Measurements from ENCODE around the gene GAS5. TPM values are rescaled to one million over a fixed set of nuclear protein-coding genes. Genes with fewer than 3 reads are reported as not detected.
"Not testable (repeated sequence)": the region's sequence is repeated elsewhere in the genome, so short reads cannot be mapped to it uniquely, and the experiment has no call there.

Gene GAS5
- total RNA-seq, 1 experiment from 2014 or later: 341 TPM

DNA sequence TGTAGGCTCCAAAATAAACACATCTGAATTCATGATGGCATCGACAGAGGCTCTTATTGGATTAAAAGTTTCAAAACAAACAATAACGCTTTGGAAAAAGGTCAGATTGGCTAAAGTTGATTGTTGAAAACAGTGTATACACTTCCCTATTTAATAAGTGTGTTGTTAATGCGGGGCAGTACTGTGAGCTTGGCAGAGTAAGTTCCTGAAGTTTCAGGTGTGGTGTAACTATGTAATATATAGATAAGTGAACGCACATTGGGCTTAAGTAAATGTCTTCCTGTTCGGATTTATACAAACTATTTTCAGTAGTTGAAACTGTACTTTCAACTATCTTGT, 1.2 kb upstream of the GAS5 start:
- no peak for DNase-seq (ENCODE audit: low spot score)

DNA sequence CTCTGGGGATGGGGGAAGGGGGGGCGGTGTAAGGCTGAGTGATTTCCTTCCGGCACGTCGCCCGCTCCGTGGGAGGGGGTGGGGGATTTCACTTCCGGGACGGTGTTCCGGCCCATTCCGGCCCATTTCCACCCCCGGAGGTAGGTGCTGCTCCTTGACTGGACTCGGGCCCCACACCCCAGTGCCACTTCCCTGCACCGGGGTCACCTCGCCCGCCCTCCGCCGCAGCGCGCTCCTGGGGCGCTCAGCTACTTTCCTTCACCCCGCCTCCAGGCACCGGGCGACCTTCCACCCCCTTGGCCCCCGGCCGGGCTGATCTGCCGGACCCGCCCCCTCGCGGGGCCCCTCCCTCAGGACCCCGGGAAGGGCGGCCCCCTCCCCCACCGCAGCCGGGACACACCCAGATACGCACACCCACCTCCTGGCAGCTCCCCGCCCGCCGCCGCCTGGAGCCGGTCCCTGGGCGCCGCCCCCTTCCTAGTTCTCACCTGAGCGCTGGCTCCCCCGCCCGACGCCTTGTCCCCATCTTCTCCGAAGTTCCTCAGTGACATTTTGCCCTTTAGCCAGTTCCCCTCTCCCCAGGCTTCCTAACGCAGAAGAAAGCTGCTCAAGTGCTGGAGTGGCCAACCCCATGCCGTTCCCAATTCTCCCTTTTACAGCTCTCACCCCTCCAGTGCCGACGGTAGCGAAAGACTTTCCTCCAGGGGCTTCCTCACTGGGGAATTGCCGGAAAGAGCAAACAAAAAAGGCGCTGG, 654 bp upstream of the GAS5 start, which contains the start of gene ZBTB37:
Gene ZBTB37, plus strand, starts transcription at position 115 of the 755 bp plus-strand sequence. CDS start 1,846 bp downstream, outside the sequence.
- DNase-seq (ENCODE audit: low spot score): peak; percentile 74

DNA sequence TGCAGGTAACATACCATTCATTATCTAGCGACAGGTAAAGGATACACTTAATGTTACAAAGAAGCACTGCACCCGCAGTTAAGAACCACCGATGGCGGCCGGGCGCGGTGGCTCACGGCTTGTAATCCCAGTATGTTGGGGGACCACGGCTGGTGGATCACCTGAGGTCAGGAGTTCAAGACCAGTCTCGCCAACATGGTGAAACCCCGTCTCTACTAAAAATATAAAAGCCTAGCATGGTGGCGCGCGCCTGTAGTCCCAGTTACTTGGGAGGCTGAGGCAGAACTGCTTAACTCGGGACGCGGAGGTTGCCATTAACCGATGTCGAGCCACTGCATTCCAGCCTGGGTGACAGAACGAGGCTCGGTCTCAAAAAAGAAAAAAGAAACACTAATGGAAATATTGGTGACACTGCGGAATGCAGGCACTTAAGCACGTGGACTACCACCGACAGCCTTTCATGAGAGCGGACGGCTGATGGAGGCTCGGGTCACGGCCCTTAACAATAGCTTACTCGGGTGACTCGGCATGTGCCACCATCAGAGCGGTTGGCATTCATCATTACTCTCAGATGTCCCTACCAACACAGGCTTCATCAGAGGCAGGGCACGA, 542 bp downstream of the GAS5 start:
- DNase-seq (ENCODE audit: low spot score): no peak

DNA sequence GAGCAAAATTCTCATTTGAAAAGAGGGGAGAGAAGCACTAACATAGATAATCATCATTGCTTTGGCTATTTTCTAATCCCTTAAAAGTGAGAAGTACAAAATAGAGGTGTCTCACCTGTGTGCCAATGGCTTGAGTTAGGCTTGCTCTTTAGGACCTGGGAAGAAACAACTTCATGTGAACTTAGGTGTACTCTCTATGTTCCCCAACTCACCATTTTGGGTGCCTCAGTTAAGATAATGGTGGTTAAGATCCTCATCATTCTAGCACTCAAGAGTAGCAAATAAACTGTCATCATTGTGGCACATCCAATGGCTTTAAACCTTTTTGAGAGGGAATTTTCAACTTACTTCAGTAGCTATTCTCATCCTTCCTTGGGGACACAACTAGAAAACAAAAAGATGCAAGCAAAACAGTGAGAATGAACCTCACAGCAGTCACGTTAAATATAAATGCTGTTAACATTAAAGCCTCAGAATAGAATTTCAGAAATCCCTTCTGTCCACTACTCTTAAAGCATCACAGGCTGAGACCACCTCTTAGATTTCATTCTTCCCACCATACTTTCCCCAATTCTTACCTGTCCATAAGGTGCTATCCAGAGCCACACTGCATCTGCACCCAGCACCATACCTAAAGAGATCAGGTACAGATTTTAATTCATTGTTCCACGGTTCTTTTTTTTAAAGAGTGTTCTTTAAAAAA, 1.2 kb downstream of the GAS5 start:
- no peak for DNase-seq (ENCODE audit: low spot score)

DNA sequence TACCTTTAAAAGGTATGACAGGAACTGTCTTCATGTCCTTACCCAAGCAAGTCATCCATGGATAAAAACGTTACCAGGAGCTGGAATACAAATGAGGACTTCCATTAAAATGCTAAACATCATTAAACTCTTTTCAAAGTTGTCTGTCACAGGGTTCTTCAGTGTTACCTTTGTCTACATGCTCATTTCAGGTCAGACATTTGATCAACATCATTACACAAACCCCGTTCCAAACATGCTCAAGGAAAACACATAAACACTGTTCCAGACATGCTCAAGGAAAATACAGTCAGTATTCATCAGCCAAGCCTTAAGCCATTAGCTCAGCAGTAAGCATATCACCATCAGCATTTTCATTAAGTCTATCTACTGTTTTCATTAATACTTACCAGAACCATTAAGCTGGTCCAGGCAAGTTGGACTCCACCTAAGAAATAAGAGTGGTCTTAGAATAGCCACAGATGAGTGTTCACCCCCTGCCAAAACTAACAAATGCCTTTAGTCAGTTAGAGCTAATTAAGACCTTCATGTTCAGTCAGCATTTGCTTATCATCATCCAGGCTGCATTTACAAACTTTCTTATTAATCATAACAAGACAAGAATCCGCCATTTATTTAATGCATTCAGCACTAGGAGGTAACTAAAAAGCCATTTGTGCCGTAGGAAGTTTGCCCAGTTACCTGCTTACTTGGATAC, 2.2 kb downstream of the GAS5 start:
- DNase-seq (ENCODE audit: low spot score): no peak

DNA sequence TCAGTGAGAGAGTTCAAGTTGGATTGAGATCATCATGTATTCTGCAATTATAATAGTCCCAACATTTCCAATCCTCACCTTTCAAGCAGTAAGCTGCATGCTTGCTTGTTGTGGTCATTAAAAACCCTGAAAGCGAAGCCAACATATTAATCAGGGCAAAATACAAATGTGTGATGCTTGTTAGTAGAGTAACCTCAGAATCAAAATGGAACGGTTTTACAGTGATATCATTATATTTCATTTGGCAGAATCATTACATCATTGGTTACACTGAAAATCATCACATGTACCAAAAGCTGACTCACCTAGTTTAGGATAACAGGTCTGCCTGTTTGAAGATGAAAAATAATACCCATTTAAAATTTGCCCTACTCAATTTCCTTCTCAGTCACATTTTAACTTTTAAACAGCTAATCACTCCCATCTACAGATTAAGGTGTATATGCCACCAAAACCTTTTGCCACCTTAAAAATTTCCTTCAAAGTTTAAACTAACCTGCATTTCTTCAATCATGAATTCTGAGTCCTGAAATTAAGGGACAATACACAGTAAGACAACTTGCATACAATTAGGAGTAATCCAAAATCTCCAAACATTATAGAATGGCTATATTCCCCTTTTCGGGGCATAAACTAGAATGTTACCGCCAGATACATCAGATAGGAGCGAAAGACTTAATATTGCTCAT, 3.5 kb downstream of the GAS5 start:
- no peak for DNase-seq (ENCODE audit: low spot score)

DNA sequence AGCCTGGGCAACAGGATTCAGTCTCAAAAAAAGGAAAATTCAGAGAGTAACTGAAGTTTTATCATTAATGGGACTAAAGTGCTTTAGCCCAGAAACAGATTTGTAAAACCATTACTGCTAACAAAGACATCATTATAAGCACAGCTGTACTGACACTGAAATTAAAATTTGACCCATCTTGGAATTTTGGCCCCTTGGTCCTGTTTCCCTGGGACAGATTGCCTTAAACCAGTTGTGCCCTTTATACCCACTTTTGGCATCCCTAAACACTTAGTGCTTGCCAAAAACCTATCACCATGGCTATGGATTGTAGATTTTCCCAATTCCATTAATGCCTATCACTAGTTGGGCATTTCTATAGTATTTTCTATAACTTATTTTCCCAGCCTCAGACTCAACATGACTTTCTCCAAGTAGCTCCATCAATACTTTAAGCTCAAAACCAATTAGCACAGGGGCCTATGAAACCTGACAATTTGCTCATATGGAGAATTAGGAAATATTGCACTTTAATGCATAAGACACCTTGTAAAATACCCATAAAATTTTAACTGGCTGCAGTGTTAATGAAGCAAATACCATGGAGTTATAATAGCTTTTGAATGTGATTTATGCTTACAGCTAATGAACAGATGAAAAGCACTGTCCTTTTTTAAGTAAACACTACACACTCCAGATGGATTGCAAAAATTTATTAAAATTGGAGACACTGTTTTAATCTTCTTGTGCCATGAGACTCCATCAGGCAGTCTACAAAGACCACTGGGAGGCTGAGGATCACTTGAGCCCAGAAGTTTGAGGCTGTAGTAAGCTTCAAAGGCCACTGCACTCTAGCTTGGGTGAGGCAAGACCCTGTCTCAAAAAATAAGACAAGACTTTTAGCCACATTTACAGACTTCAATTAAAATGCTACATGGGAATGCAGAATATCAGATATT, 4.3 kb downstream of the GAS5 start:
- DNase-seq (ENCODE audit: low spot score): no peak

DNA sequence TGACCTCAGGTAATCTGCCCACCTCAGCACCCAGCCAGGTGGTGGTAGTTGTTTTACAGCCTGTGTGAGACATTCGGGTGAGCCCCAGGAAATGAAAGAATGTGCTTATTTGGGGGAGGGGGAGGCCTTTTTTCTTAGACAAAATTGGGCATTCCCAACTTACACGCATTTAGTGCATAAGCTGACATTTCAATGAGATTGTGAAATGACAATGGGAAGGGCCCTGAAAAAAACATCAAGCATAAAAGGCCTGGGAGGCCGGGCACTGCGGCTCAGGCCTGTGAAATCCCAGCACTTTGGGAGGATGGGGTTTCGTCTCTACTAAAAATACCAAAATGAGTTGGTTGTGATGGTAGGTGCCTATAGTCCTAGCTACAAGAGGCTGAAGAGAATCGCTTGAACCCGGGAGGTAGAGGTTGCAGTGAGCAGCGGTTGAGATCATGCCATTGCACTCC, 5.0 kb downstream of the GAS5 start:
- no peak for DNase-seq (ENCODE audit: low spot score)

DNA sequence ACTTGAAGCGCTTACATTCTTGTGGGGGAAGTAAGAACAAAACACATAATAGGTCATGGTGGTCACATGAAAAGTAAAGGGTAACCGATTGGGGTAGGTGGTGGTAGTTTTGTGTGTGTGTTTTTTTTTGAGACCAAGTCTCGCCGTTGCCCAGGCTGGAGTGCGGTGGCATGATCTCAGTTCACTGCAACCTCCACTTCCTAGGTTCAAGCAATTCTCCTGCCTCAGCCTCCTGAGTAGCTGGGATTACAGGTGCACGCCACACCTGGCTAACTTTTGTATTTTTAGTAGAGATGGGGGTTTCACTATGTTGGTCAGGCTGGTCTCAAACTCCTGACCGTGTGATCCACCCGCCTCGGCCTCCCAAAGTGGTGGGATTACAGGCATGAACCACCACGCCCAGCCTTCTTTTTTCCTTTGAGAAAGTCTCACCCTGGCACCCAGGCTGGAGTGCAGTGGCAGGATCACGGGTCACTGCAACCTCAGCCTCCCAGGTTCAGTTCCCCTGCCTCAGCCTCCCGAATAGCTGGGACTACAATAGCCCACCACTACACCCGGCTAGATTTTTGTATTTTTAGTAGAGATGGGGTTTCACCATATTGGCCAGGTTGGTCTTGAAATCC, 5.5 kb downstream of the GAS5 start:
- DNase-seq (ENCODE audit: low spot score): not testable (repeated sequence)

DNA sequence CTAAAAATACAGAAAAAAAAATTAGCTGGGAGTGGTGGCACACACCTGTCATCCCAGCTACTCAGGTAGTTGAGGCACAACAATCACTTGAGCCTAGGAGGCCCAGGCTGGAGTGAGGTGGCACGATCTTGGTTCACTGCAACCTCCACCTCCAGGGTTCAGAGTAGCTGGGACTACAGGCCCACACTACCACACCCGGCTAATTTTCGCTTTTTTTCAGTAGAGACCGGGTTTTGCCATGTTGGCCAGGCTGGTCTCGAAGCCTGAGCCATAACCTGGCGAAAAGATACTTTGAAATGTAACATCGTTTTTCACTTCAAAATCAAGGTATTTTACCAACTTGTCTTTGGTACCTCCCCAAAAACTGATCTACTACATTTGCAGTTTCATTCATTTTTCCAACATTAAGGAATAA, 6.1 kb downstream of the GAS5 start:
- no peak for DNase-seq (ENCODE audit: low spot score)

DNA sequence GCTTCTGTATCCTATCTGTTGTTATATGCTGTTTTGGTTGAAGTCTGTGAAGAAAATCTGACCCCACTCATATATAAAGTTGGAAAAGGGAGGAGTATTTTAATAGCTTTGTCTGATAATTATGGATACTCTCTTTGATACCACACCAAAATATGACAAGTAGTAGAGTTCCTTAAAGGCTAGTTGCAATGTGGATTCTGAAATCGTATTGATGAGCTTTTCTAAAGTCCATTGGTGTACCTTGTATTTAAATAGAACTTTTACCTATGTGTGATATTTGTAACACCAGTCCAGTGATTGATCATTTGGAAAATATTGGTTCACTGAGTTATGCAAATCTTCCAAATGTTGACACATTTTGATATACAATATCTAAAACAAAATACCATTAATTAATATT, 7.7 kb downstream of the GAS5 start:
- DNase-seq (ENCODE audit: low spot score): no peak

DNA sequence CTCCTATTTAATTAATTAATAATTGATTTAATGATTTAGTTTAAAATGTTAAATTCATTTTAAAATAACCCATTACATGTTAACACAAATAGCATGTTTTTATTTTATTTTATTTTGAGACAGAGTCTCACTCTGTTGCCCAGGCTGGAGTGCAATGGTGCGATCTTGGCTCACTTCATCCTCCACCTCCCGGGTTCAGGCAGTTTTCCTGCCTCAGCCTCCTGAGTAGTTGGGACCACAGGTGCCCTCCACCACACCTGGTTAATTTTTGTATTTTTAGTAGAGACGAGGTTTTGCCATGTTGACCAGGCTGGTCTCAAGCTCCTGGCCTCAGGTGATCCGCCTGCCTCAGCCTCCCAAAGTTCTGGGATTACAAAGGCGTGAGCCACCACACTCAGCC, 8.2 kb downstream of the GAS5 start:
- DNase-seq (ENCODE audit: low spot score): not testable (repeated sequence)

DNA sequence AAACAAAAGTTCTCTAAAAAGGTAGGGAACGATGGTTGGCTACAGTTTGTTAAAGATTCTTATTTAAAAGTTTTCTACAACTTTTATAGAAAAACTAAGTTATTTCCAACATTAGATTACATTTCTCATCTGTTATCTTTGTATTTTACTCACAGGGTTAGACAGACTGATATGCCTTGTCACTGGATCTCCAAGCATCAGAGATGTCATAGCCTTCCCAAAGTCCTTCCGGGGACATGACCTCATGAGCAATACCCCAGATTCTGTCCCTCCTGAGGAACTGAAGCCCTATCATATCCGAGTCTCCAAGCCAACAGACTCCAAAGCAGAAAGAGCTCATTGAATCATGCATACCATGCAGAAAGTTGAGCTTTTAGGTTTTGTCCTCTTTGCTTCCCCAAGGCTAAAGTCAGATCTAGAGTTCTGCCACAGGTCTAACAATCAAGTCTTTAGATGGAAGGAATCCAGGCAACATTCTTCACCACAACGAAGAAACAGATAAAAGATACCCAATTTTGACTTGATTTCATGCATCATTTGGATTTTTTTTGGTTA, 10.3 kb downstream of the GAS5 start:
- no peak for DNase-seq (ENCODE audit: low spot score)

DNA sequence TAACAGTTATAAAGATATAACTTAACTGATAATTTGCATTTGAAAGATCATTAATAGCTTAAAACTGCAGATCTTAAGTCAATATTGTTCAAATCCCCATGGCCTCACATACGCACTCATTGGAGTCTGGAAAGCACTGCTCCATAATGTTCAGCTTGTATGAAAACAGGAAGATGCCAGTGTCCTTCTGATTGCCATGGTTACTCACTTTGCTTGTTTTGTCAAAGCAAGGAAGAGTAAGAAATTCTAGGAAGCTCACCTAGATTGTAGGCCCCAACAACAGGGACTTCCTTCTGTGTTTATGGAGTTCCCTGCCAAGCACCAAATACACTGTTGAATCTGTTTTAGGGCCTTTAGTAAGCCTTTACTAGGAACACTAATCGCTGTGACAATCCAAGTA, 10.9 kb downstream of the GAS5 start:
- no peak for DNase-seq (ENCODE audit: low spot score)

DNA sequence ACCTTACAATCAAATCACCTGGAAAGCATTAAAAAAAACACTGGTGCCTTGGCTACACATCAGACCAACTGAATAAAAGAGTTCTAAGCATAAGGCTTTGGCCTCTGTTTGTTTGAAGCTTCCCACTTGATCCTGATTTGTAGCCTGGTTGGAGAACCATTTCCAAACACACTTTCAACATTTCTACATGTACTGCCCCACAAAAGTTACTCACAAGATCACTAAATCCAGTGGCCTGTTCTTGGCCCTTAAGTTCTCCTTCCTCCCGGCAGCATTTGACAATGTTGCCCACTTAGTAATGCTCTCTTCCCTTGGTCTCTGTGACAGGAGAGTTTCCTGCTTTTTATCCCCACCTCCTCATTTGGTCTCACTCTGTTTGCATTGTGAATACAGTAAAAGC, 11.8 kb downstream of the GAS5 start:
- no peak for DNase-seq (ENCODE audit: low spot score)

DNA sequence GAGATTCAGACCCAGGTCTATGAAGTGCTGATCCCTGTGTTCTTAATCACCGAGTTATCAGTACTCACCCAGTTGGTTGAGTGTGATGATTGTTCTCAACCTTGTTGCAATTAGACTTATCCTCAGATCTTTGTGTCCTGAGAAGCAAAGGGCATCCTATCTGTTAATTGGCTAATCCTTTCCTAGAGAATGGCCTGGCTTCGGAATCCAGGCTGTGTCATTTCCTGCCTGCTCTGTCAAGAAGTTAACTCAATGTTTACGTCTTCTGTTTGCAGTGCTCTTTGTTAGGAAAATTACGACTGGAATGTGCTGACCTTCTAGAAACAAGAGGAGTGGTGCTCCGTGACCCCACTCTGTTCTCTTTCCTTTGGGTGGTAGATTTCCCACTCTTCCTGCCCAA, 14.7 kb downstream of the GAS5 start:
- peak; percentile 56 for DNase-seq (ENCODE audit: low spot score)

DNA sequence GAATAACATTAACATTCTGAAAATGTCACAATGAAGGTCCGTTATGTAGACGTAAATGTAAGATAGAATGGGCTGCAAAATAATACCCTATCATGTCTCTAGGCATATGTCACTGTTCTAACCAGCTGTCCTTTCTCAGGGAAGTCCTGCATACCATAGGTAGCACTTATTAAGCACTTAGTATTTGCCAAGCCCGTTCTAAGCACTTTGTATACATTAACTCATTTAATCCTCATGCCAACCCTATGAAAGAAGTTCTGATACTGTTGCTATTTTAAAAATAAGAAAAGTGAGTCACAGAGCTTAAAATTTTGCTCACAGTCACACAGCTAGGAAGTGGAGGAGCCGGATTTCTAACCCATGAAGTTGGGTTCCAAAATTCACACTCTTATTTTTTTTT, 15.7 kb downstream of the GAS5 start:
- no peak for DNase-seq (ENCODE audit: low spot score)

DNA sequence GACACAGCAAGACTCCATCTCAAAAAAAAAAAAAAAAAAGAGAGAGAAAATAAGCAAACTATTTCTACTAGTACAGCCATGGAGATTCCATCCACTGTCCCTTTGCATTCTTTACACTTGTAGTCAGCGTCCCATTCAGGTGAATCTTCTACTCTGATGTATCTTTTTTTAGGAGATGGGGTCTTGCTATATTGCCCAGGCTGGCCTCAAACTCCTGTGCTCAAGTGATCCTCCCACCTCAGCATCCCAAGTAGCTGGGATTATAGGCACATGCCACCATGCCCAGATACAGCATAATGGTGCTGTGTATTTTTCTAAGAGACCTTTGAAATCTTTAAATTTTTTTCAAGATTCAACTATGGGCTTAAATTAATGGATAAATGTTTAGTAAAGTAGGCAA, 35.0 kb downstream of the GAS5 start:
- no peak for DNase-seq (ENCODE audit: low spot score)

DNA sequence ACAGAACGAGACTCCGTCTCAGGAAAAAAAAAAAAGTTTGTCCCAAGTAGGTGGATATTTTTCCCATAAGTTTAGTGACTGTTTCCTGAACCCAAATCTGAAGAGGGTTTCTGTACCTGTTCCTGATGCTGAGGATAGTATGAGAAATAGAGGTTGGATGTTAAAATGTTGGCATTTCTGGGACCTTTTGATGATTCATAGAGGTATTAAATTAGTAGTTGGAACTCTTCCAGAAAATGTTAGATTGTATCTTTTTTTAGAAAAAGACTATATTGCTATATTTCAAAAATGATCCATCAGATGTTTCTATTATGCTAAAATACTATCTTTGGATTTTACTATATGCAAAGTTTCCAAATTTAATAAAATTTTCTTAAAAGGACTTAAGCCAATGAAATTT, 40.2 kb downstream of the GAS5 start:
- DNase-seq (ENCODE audit: low spot score): no peak
